ENCODE measurements around the gene PHB1. TPM values are rescaled to one million over a fixed set of nuclear protein-coding genes. Genes with fewer than 3 reads are reported as not detected.

PHB1 gene
- total RNA-seq, 1 experiment from 2014 or later, result 367 TPM

DNA sequence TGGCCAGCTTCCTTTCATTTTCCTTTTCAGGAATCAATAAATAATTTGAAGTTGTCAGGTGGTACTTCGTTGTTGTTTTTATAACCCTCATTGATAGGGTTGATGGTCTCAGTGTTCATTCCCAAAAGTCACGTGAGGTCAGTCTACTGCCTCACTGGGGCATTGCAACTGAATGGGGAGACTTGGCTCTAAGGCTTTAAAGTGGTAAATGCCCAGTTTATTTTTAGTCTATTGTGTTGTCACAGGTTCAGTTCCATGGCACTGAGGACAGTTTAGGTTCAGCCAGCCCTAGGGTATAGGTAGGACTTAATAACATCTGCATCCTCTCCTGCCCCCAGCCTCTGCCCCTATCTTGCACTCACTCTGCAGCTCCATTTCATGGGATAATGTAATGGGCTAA, 46.9 kb upstream of the PHB1 start:
- peaks cover 12% of the 10 kb centered on the region for H3K27me3 ChIP-seq (ENCODE audit: control insufficient read depth, insufficient read depth, low read length)
- POLR2A ChIA-PET, result interaction anchor here (0.7 kb wide), 1 partner anchor 184 kb away, joined by 5 read pairs; no protein-coding TSS in a partner anchor
- no TSS peak for BruUV-seq (replicated peaks)
- no peaks in the 10 kb centered on the region for H3K9me3 ChIP-seq (ENCODE audit: control insufficient read depth, insufficient read depth, low read depth, low read length)
- DNase-seq (ENCODE audit: low read depth, low spot score) (no peak), ATAC-seq (no peak)
- no peaks in the 10 kb centered on the region for H3K4me1 ChIP-seq (ENCODE audit: control insufficient read depth, insufficient read depth, low read length)
- intact Hi-C loops (cut with micrococcal nuclease; ENCODE audit: unreplicated experiment) (loop anchor here (5.0 kb wide), 1 partner anchor 496 kb away; no protein-coding TSS in a partner anchor), in situ Hi-C loops (cut with HindIII; ENCODE audit: low pct_unique_long_range_greater_than_20kb, low sequenced_read_pairs) (no loop called here)
- no peak overlapping the region for H3K27ac ChIP-seq (ENCODE audit: low read length)
- no peaks in the 10 kb centered on the region for H3K36me3 ChIP-seq (ENCODE audit: control insufficient read depth, insufficient read depth, low read length)
- CTCF ChIA-PET, result interaction anchor here (1.5 kb wide), 1 partner anchor 95 kb away, joined by 4 read pairs; no protein-coding TSS in a partner anchor
- TF ChIP-seq POLR2AphosphoS5 (IDR thresholded peaks at IDR 0.05; ENCODE audit: low read depth, low read length), result no peak
- TF ChIP-seq, protein P1, sequence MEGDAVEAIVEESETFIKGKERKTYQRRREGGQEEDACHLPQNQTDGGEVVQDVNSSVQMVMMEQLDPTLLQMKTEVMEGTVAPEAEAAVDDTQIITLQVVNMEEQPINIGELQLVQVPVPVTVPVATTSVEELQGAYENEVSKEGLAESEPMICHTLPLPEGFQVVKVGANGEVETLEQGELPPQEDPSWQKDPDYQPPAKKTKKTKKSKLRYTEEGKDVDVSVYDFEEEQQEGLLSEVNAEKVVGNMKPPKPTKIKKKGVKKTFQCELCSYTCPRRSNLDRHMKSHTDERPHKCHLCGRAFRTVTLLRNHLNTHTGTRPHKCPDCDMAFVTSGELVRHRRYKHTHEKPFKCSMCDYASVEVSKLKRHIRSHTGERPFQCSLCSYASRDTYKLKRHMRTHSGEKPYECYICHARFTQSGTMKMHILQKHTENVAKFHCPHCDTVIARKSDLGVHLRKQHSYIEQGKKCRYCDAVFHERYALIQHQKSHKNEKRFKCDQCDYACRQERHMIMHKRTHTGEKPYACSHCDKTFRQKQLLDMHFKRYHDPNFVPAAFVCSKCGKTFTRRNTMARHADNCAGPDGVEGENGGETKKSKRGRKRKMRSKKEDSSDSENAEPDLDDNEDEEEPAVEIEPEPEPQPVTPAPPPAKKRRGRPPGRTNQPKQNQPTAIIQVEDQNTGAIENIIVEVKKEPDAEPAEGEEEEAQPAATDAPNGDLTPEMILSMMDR (IDR thresholded peaks at IDR 0.05), result no peak
- no peak for TF ChIP-seq SIN3A (IDR thresholded peaks at IDR 0.05; ENCODE audit: borderline replicate concordance, insufficient read depth, low read depth, low read length)
- no peak for TF ChIP-seq TCF7L2 (IDR thresholded peaks at IDR 0.05; ENCODE audit: low read depth, low read length)
- TF ChIP-seq REST (IDR thresholded peaks at IDR 0.05; ENCODE audit: insufficient read depth in 1 of 2, low read depth in 2 of 2, low read length in 1 of 2), result no peak
- no peak overlapping the region for H3K4me3 ChIP-seq (ENCODE audit: low read depth in 2 of 2, low read length in 2 of 2)

- in situ Hi-C loops (cut with HindIII; ENCODE audit: low pct_unique_long_range_greater_than_20kb, low sequenced_read_pairs) (no loop called here), intact Hi-C loops (cut with micrococcal nuclease; ENCODE audit: unreplicated experiment) (loop anchor here (5.0 kb wide), 1 partner anchor 497 kb away; no protein-coding TSS in a partner anchor)
- ChIA-PET POLR2A (no interaction called here), CTCF (no interaction called here)
- TF ChIP-seq REST (IDR thresholded peaks at IDR 0.05; ENCODE audit: insufficient read depth in 1 of 2, low read depth in 2 of 2, low read length in 1 of 2), result no peak
- TF ChIP-seq SIN3A (IDR thresholded peaks at IDR 0.05; ENCODE audit: borderline replicate concordance, insufficient read depth, low read depth, low read length), result no peak
- TF ChIP-seq TCF7L2 (IDR thresholded peaks at IDR 0.05; ENCODE audit: low read depth, low read length), result no peak
- no peak for TF ChIP-seq POLR2AphosphoS5 (IDR thresholded peaks at IDR 0.05; ENCODE audit: low read depth, low read length)
- TF ChIP-seq, protein P1 (IDR thresholded peaks at IDR 0.05), result no peak
- no TSS peak for BruUV-seq (replicated peaks)
- Histone ChIP-seq H3K4me1 (ENCODE audit: control insufficient read depth, insufficient read depth, low read length) (no peaks in the 10 kb centered on the region), H3K4me3 (ENCODE audit: low read depth in 2 of 2, low read length in 2 of 2) (no peak overlapping the region), H3K27me3 (ENCODE audit: control insufficient read depth, insufficient read depth, low read length) (peaks cover 12% of the 10 kb centered on the region), H3K36me3 (ENCODE audit: control insufficient read depth, insufficient read depth, low read length) (no peaks in the 10 kb centered on the region), H3K27ac (ENCODE audit: low read length) (no peak overlapping the region), H3K9me3 (ENCODE audit: control insufficient read depth, insufficient read depth, low read depth, low read length) (no peaks in the 10 kb centered on the region)
- ATAC-seq (no peak), DNase-seq (ENCODE audit: low read depth, low spot score) (no peak)
Observed at GRCh38 chr17:49460401-49460800, 45.7 kb upstream of the PHB1 start.
